DOHH2 (cell line): ENCODE results near the gene FGF3.

ENCODE experiments used
- H3F3A ChIP-seq: fragments of 200-600 bp; sonication (generic), shearing (Covaris generic); 2 replicates; pipeline ENCODE4 v1.6.0; 2016; ENCODE audit warnings: antibody characterized with exemption, mild to moderate bottlenecking; ENCODE audit not compliant: control insufficient read depth, insufficient read depth
- H3K27ac ChIP-seq: fragments of 200-600 bp; sonication (generic); 2 replicates; pipeline ENCODE4 v1.5.1; 2014; ENCODE audit warnings: low read depth, mild to moderate bottlenecking, low read length, moderate library complexity
- H3K27me3 ChIP-seq: fragments of 200-600 bp; sonication (generic); 2 replicates; pipeline ENCODE4 v1.6.1; 2014; ENCODE audit warnings: mild to moderate bottlenecking, low read length, mixed read lengths; ENCODE audit not compliant: control insufficient read depth
- H3K36me3 ChIP-seq: fragments of 200-600 bp; sonication (generic); 2 replicates; pipeline ENCODE4 v1.6.1; 2014; ENCODE audit warnings: mild to moderate bottlenecking, low read length, moderate library complexity, mixed read lengths; ENCODE audit not compliant: control insufficient read depth
- H3K4me1 ChIP-seq: fragments of 200-600 bp; sonication (generic); 2 replicates; pipeline ENCODE4 v1.6.1; 2014; ENCODE audit warnings: mild to moderate bottlenecking, low read length, mixed read lengths; ENCODE audit not compliant: control insufficient read depth
- H3K4me2 ChIP-seq: fragments of 200-600 bp; sonication (generic); 2 replicates; pipeline ENCODE4 v1.6.0; 2014; ENCODE audit warnings: mild to moderate bottlenecking, low read length, moderate library complexity
- H3K4me3 ChIP-seq: fragments of 200-600 bp; sonication (generic); 2 replicates; pipeline ENCODE4 v1.5.1; 2014; ENCODE audit warnings: mild to moderate bottlenecking, low read length, mixed read lengths
- H3K79me2 ChIP-seq: fragments of 200-600 bp; sonication (generic); 2 replicates; pipeline ENCODE4 v1.6.1; 2014; ENCODE audit warnings: mild to moderate bottlenecking, low read length, mixed read lengths; ENCODE audit not compliant: control insufficient read depth
- H3K9me2 ChIP-seq: fragments of 200-600 bp; sonication (generic); replicated peaks from 2 replicates; pipeline ENCODE4 v1.6.1; 2014; ENCODE audit warnings: mild to moderate bottlenecking, low read length, mixed read lengths; ENCODE audit not compliant: control insufficient read depth
- H3K9me3 ChIP-seq: fragments of 200-600 bp; sonication (generic); 2 replicates; pipeline ENCODE4 v1.6.1; 2014; ENCODE audit warnings: antibody characterized with exemption, low read length, mixed read lengths; ENCODE audit not compliant: control insufficient read depth, insufficient read depth
- H4K20me1 ChIP-seq: fragments of 200-600 bp; sonication (generic); 2 replicates; pipeline ENCODE4 v1.6.0; 2014; ENCODE audit warnings: low read depth, mild to moderate bottlenecking, antibody characterized with exemption, low read length, moderate library complexity; ENCODE audit not compliant: control insufficient read depth, insufficient read depth
- CTCF ChIP-seq: fragments of 200-600 bp; sonication (generic); IDR thresholded peaks from one replicate; pipeline ENCODE4 v1.5.1; 2014; ENCODE audit warnings: antibody characterized with exemption, mild to moderate bottlenecking, low read depth, low read length; ENCODE audit not compliant: poor library complexity, severe bottlenecking
- EZH2phosphoT487 ChIP-seq: fragments of 200-600 bp; sonication (generic); IDR thresholded peaks from 2 replicates; pipeline ENCODE4 v1.6.1; 2017; ENCODE audit warnings: borderline replicate concordance, mild to moderate bottlenecking, antibody characterized with exemption, low read length, moderate library complexity, mixed read lengths

The FGF3 gene

GRCh38 chr11:69825941-69826340, 6.7 kb upstream of the FGF3 start:
- no peak overlapping the region for H3K4me2 ChIP-seq
- no peaks in the 10 kb centered on the region for H3K9me2 ChIP-seq
- no peaks in the 10 kb centered on the region for H3F3A ChIP-seq
- H3K27me3 ChIP-seq = no peaks in the 10 kb centered on the region
- no peak overlapping the region for H3K27ac ChIP-seq
- no peaks in the 10 kb centered on the region for H3K9me3 ChIP-seq
- no peaks in the 10 kb centered on the region for H4K20me1 ChIP-seq
- H3K4me3 ChIP-seq = no peak overlapping the region
- no peaks in the 10 kb centered on the region for H3K36me3 ChIP-seq
- no peaks in the 10 kb centered on the region for H3K79me2 ChIP-seq
- TF ChIP-seq CTCF (no peak), EZH2phosphoT487 (no peak)
- H3K4me1 ChIP-seq = no peaks in the 10 kb centered on the region

DNA sequence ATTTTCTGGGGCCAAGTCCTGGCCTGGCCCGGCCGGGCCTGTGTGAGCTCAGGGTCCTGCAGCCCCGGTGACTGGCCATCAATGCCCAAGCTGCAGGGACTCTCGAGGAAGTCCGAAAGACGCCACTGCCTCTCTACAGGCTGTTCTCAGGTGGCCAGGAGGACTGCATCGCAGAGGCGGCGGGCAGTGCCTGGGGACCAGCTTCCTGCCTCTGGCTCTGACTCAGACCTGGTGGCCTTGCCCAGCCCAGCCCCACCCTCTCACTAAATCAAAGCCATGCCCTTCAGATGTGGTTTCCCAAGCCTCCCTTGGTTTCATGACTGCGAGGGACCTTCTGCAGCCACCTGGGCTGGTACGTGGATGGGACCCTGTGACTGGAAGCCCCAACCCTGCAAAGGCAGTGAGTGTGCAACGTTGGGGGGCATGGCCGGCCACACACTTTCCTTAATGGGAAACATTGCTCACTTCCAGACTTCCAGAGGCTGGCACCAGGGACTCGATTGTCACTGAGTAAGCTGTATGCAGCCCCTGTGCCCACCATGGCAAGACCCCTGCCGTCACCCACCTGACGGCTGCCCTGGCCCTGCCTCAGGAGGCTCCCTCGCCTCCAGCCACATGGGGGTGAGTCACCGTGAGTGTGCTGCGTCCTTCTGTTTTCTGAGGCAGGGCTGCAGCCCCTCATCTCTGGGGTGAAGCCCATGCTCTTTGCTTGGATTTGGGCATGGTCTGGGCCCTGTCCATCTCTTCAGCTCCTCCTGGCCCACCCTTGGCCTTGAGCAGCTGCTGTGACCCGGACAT, 6.0 kb upstream of the FGF3 start:
- no peak overlapping the region for H3K27ac ChIP-seq
- no peaks in the 10 kb centered on the region for H3K79me2 ChIP-seq
- no peak overlapping the region for H3K4me2 ChIP-seq
- H4K20me1 ChIP-seq = no peaks in the 10 kb centered on the region
- H3K4me3 ChIP-seq = no peak overlapping the region
- no peaks in the 10 kb centered on the region for H3K36me3 ChIP-seq
- no peaks in the 10 kb centered on the region for H3F3A ChIP-seq
- H3K4me1 ChIP-seq = no peaks in the 10 kb centered on the region
- no peaks in the 10 kb centered on the region for H3K9me2 ChIP-seq
- H3K27me3 ChIP-seq = no peaks in the 10 kb centered on the region
- no peaks in the 10 kb centered on the region for H3K9me3 ChIP-seq
- TF ChIP-seq CTCF (no peak), EZH2phosphoT487 (no peak)

- Histone ChIP-seq H3K27me3 (no peaks in the 10 kb centered on the region), H3K9me2 (no peaks in the 10 kb centered on the region), H3K4me3 (no peak overlapping the region), H3F3A (no peaks in the 10 kb centered on the region), H3K4me2 (no peak overlapping the region), H4K20me1 (no peaks in the 10 kb centered on the region), H3K4me1 (no peaks in the 10 kb centered on the region), H3K9me3 (no peaks in the 10 kb centered on the region), H3K27ac (no peak overlapping the region), H3K36me3 (no peaks in the 10 kb centered on the region), H3K79me2 (no peaks in the 10 kb centered on the region)
- TF ChIP-seq CTCF (no peak), EZH2phosphoT487 (no peak)
Observed at GRCh38 chr11:69823641-69824265, 4.5 kb upstream of the FGF3 start.
